Mesendoderm (in vitro differentiated cells): ENCODE measurements around the gene EFNA3.

Experiments
- DNase-seq: peaks from one replicate; pipeline ENCODE4 v3.0.0; 2013
- H2AK5ac ChIP-seq: 2 replicates; pipeline ENCODE4 v1.6.1; 2013; ENCODE audit warnings: low read length, inconsistent platforms
- H2BK120ac ChIP-seq: 2 replicates; pipeline ENCODE4 v1.6.1; 2013; ENCODE audit warnings: low read depth, mild to moderate bottlenecking, low read length, moderate library complexity, mixed read lengths
- H2BK15ac ChIP-seq: replicated peaks from 2 replicates; pipeline ENCODE4 v1.6.1; 2013; ENCODE audit warnings: low read depth, mild to moderate bottlenecking, moderate library complexity
- H2BK5ac ChIP-seq: 2 replicates; pipeline ENCODE4 v1.6.1; 2013; ENCODE audit warnings: low read length, inconsistent platforms
- H3K18ac ChIP-seq: 2 replicates; pipeline ENCODE4 v1.6.1; 2013; ENCODE audit warnings: mild to moderate bottlenecking, low read length, mixed read lengths
- H3K23ac ChIP-seq: one replicate; pipeline ENCODE4 v1.6.1; 2013; ENCODE audit warnings: low read length
- H3K27ac ChIP-seq: 2 replicates; pipeline ENCODE4 v1.5.1; 2013; ENCODE audit warnings: low read depth, mild to moderate bottlenecking, inconsistent platforms, low read length, moderate library complexity
- H3K27me3 ChIP-seq: 2 replicates; pipeline ENCODE4 v1.6.1; 2013; ENCODE audit warnings: low read length, control low read depth, mild to moderate bottlenecking, inconsistent platforms; ENCODE audit not compliant: insufficient read depth, poor library complexity
- H3K36me3 ChIP-seq: 2 replicates; pipeline ENCODE4 v1.6.1; 2013; ENCODE audit warnings: low read length, inconsistent platforms; ENCODE audit not compliant: control insufficient read depth, insufficient read depth
- H3K4ac ChIP-seq: one replicate; pipeline ENCODE4 v1.6.1; 2013; ENCODE audit warnings: low read depth, mild to moderate bottlenecking, low read length, moderate library complexity
- H3K4me1 ChIP-seq: 2 replicates; pipeline ENCODE4 v1.6.1; 2013; ENCODE audit warnings: low read depth, low read length, inconsistent platforms; ENCODE audit not compliant: control insufficient read depth
- H3K4me2 ChIP-seq: 2 replicates; pipeline ENCODE4 v1.6.1; 2013; ENCODE audit warnings: low read length
- H3K4me3 ChIP-seq: 2 replicates; pipeline ENCODE4 v1.5.1; 2013; ENCODE audit warnings: mild to moderate bottlenecking, low read length
- H3K56ac ChIP-seq: one replicate; pipeline ENCODE4 v1.6.1; 2013; ENCODE audit warnings: low read length
- H3K79me1 ChIP-seq: 2 replicates; pipeline ENCODE4 v1.6.1; 2013; ENCODE audit warnings: low read length, inconsistent platforms
- H3K79me2 ChIP-seq: 2 replicates; pipeline ENCODE4 v1.6.1; 2013; ENCODE audit warnings: mild to moderate bottlenecking, low read length; ENCODE audit not compliant: control insufficient read depth, insufficient read depth
- H3K9ac ChIP-seq: 2 replicates; pipeline ENCODE4 v1.6.1; 2013; ENCODE audit warnings: low read length, inconsistent platforms
- H4K5ac ChIP-seq: one replicate; pipeline ENCODE4 v1.6.1; 2013; ENCODE audit warnings: low read length
- H4K8ac ChIP-seq: one replicate; pipeline ENCODE4 v1.6.1; 2013; ENCODE audit warnings: low read depth, mild to moderate bottlenecking, control low read depth, low read length, moderate library complexity
- WGBS: extraction: QIAGEN DNeasy Blood & Tissue Kit; methylation state at CpG from one replicate; pipeline ENCODE4 v1.1.7; 2013; ENCODE audit warnings: low lambda C conversion rate, missing lambda C conversion rate; ENCODE audit not compliant: insufficient coverage; ENCODE audit errors: extremely low coverage; 5-methylcytosine and 5-hydroxymethylcytosine counted together

The EFNA3 gene

GRCh38 chr1:155057104-155057503, 21.5 kb upstream of the EFNA3 start:
- H2BK120ac ChIP-seq, result no peak overlapping the region
- H2AK5ac ChIP-seq, result no peak overlapping the region
- no peak overlapping the region for H3K4ac ChIP-seq
- H3K4me3 ChIP-seq, result no peak overlapping the region
- H3K56ac ChIP-seq, result no peak overlapping the region
- no peak overlapping the region for H4K8ac ChIP-seq
- no peaks in the 10 kb centered on the region for H3K79me2 ChIP-seq
- no peaks in the 10 kb centered on the region for H3K79me1 ChIP-seq
- H2BK5ac ChIP-seq, result no peak overlapping the region
- peaks cover under 1% of the 10 kb centered on the region for H3K4me1 ChIP-seq
- no peak overlapping the region for H3K9ac ChIP-seq
- WGBS, result no CpG with 5 or more reads among the region's 8 CpGs
- no peak overlapping the region for H4K5ac ChIP-seq
- H3K23ac ChIP-seq, result no peak overlapping the region
- no peak overlapping the region for H3K27ac ChIP-seq
- no peaks in the 10 kb centered on the region for H3K36me3 ChIP-seq
- H3K18ac ChIP-seq, result no peak overlapping the region
- DNase-seq, result no peak
- H2BK15ac ChIP-seq, result no peak overlapping the region
- H3K27me3 ChIP-seq, result no peaks in the 10 kb centered on the region
- no peak overlapping the region for H3K4me2 ChIP-seq

GRCh38 chr1:155057788-155058211, 20.8 kb upstream of the EFNA3 start:
- H3K23ac ChIP-seq, result no peak overlapping the region
- no peak overlapping the region for H3K4me3 ChIP-seq
- no peak overlapping the region for H3K9ac ChIP-seq
- H3K79me1 ChIP-seq, result no peaks in the 10 kb centered on the region
- H3K4me1 ChIP-seq, result no peaks in the 10 kb centered on the region
- H2BK5ac ChIP-seq, result no peak overlapping the region
- H3K27ac ChIP-seq, result no peak overlapping the region
- H3K79me2 ChIP-seq, result no peaks in the 10 kb centered on the region
- H3K56ac ChIP-seq, result no peak overlapping the region
- no peaks in the 10 kb centered on the region for H3K36me3 ChIP-seq
- H2BK15ac ChIP-seq, result no peak overlapping the region
- DNase-seq, result no peak
- no peak overlapping the region for H4K5ac ChIP-seq
- H3K27me3 ChIP-seq, result no peaks in the 10 kb centered on the region
- WGBS, result no CpG with 5 or more reads among the region's 13 CpGs
- H2AK5ac ChIP-seq, result no peak overlapping the region
- no peak overlapping the region for H3K4ac ChIP-seq
- no peak overlapping the region for H3K18ac ChIP-seq
- no peak overlapping the region for H2BK120ac ChIP-seq
- no peak overlapping the region for H4K8ac ChIP-seq
- no peak overlapping the region for H3K4me2 ChIP-seq

- DNase-seq, result no peak
- no peak overlapping the region for H3K4ac ChIP-seq
- H3K23ac ChIP-seq, result no peak overlapping the region
- no peaks in the 10 kb centered on the region for H3K79me2 ChIP-seq
- no peak overlapping the region for H3K56ac ChIP-seq
- H3K9ac ChIP-seq, result no peak overlapping the region
- no peak overlapping the region for H3K18ac ChIP-seq
- H3K27ac ChIP-seq, result no peak overlapping the region
- H3K4me1 ChIP-seq, result peaks cover 2% of the 10 kb centered on the region
- no peak overlapping the region for H4K8ac ChIP-seq
- H2BK120ac ChIP-seq, result no peak overlapping the region
- no peak overlapping the region for H2AK5ac ChIP-seq
- H4K5ac ChIP-seq, result no peak overlapping the region
- H2BK15ac ChIP-seq, result no peak overlapping the region
- no peak overlapping the region for H3K4me2 ChIP-seq
- no peaks in the 10 kb centered on the region for H3K36me3 ChIP-seq
- no peak overlapping the region for H3K4me3 ChIP-seq
- no peaks in the 10 kb centered on the region for H3K27me3 ChIP-seq
- WGBS, result no CpG with 5 or more reads among the region's 8 CpGs
- H2BK5ac ChIP-seq, result no peak overlapping the region
- no peaks in the 10 kb centered on the region for H3K79me1 ChIP-seq
These were observed 17.9 kb upstream of the EFNA3 start for GRCh38 chr1:155060736-155061135.

GRCh38 chr1:155061381-155062150, 17.1 kb upstream of the EFNA3 start:
- Histone ChIP-seq H3K9ac (no peak overlapping the region), H3K4me2 (peak overlapping the region; percentile 25), H3K4me1 (peaks cover 2% of the 10 kb centered on the region), H4K8ac (no peak overlapping the region), H3K79me1 (peaks cover 5% of the 10 kb centered on the region), H2BK5ac (no peak overlapping the region), H3K4me3 (no peak overlapping the region), H3K27me3 (no peaks in the 10 kb centered on the region), H3K79me2 (no peaks in the 10 kb centered on the region), H3K56ac (peak overlapping the region; percentile 42), H4K5ac (no peak overlapping the region), H2BK120ac (no peak overlapping the region), H3K23ac (no peak overlapping the region), H3K27ac (no peak overlapping the region), H3K18ac (no peak overlapping the region), H3K4ac (no peak overlapping the region), H2AK5ac (no peak overlapping the region), H2BK15ac (no peak overlapping the region), H3K36me3 (no peaks in the 10 kb centered on the region)
- WGBS, result no CpG with 5 or more reads among the region's 21 CpGs
- DNase-seq, result peak; percentile 90

GRCh38 chr1:155062151-155062686, 16.4 kb upstream of the EFNA3 start:
- H3K27ac ChIP-seq, result no peak overlapping the region
- no peaks in the 10 kb centered on the region for H3K79me2 ChIP-seq
- H3K4me3 ChIP-seq, result no peak overlapping the region
- H2BK15ac ChIP-seq, result no peak overlapping the region
- peak overlapping the region; percentile 88 for H3K4me2 ChIP-seq
- no peak overlapping the region for H3K4ac ChIP-seq
- no peak overlapping the region for H3K18ac ChIP-seq
- peaks cover 6% of the 10 kb centered on the region for H3K79me1 ChIP-seq
- no peak overlapping the region for H2BK5ac ChIP-seq
- no CpG with 5 or more reads among the region's 29 CpGs for WGBS
- H3K36me3 ChIP-seq, result no peaks in the 10 kb centered on the region
- no peak overlapping the region for H2BK120ac ChIP-seq
- peak overlapping the region; percentile 59 for H3K9ac ChIP-seq
- peaks cover 2% of the 10 kb centered on the region for H3K4me1 ChIP-seq
- peak; percentile 66 for DNase-seq
- no peak overlapping the region for H2AK5ac ChIP-seq
- H3K27me3 ChIP-seq, result no peaks in the 10 kb centered on the region
- H4K8ac ChIP-seq, result no peak overlapping the region
- no peak overlapping the region for H4K5ac ChIP-seq
- H3K23ac ChIP-seq, result no peak overlapping the region
- H3K56ac ChIP-seq, result peak overlapping the region; percentile 67
